Measurements from ENCODE around the gene SLC17A1.

The SLC17A1 gene, protein sequence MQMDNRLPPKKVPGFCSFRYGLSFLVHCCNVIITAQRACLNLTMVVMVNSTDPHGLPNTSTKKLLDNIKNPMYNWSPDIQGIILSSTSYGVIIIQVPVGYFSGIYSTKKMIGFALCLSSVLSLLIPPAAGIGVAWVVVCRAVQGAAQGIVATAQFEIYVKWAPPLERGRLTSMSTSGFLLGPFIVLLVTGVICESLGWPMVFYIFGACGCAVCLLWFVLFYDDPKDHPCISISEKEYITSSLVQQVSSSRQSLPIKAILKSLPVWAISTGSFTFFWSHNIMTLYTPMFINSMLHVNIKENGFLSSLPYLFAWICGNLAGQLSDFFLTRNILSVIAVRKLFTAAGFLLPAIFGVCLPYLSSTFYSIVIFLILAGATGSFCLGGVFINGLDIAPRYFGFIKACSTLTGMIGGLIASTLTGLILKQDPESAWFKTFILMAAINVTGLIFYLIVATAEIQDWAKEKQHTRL

DNA sequence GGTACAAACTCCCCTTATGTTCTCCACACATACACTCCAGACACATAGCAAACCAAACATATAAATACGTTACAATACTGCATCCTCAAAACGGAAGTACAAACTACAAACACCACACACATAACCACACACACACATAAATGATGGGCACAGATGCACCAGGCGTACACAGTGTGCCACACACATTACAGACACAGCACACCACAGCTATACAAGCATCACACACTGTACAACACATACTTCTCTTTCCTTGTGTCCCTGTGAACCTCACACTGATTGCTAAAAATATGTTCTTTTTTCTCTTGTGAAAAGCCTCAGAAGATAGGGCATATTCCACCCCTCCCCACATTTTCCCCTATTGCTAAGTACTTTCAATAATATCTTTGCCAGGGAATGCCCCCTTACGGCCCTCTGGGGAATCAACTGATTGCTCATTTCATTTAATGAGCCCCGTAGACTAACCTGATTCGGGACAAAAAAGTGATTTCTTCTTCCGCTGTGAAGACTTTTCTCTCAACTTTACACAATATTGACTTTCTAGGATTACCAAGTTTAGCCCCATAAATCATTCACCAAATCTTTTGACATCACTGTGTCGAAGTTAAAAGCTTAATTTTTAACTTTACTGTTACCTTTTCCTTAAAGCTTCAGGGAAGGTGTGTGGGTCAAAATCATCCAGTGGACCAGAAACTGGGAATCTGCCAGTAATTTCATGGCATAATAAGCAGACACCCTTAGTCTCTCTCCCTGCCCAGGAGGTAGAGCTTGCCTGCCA is at the start of gene SLC17A1:
Gene SLC17A1 (minus strand): TSS at position 521 of the 775 bp plus-strand sequence. CDS start 1,495 bp downstream, outside the sequence.
- DNase-seq (ENCODE audit: low read depth) = no peak

DNA sequence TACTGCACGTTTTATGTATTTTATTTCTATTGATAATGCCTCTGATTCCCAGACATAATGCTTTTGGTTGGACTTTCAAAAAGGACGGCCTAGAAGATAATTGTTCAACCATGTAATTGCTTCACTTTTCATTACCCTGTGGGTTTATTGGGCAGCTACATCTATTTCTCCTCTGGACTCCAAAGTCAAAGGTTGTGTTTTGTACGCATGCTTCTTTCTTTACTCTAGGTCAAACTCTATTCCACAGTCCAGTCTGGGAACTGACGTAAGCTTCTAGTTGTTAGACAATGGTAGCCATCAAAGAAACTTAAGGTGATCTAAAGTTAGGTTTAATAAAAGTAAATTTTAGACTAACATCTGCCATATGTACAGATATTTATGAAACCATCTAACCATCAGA is 48.7 kb upstream of the SLC17A1 start:
- DNase-seq (ENCODE audit: low read depth) = no peak

DNA sequence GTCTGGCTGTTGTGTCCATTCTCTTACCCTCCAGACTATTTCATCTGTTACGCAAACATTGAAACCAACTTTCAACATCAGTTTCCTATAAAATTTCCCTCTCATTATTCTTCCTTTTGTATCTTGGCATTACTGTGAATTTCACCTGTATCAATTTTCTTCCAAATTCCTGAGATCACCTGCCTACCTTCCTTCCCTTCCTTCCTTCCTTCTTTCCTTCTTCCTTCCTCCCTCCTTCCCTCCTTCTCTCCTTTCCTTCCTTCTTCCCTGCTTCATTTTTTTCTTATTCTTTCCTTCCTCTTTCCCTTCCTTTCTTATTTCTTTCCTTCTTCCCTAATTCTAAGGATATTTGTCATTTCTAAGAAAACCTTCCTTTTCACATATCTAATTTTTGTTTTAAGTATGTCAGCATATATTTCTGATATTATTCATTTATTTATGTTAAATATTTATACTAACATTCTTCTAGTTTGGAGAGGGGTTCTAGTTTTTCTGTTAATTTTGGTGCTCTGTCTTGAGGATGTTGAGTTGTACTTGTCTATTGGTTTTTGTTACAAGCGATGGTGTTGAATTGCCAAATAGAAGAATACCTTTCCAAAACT is 47.0 kb upstream of the SLC17A1 start:
- DNase-seq (ENCODE audit: low read depth) = no peak

DNA sequence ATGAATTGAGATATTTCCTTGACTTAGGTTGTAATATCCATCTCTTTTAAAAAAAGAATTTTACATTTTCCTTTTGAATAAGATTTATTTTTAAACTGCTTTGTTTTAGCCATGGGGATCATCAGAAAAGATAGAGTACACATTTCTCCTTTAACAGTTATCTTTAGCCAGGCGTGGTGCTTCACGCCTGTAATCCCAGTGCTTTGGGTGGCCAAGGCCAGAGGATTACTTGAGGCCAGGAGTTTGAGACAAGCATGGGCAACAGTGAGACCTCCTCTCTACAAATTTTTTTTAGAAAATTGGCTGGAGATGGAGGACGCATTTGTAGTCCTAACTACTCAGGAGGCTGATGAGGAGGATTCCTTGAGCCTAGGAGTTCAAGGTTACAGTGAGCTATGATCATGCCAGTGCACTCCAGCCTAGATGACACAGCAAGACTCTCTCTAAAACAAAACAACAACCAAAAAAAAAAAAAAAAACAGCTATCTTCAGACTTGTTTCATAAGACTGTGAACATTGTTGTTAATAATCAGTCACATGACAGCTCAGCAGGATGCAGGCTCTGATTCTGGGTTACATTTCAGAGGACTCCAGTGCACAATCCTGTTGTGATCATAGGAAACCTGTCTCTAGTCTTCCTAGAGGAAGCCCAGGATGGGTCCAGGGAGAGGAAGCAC is 44.2 kb upstream of the SLC17A1 start:
- no peak for DNase-seq (ENCODE audit: low read depth)

DNA sequence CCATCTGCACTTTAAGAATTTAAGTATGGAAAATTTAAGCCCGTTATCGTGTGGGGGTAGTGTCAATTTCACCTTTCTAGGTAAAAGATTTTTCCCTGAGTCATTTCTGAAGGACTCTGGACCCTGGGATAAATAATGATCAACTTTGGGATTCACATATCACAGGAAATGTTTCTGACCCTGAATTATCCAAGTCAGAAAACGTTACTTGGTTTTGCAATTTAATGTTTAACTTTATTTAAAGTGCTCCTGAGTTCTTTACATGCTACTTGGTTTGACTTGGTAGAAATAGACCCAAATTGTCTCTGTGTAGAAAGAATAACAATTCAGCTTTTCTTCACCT is 43.7 kb upstream of the SLC17A1 start:
- no peak for DNase-seq (ENCODE audit: low read depth)

DNA sequence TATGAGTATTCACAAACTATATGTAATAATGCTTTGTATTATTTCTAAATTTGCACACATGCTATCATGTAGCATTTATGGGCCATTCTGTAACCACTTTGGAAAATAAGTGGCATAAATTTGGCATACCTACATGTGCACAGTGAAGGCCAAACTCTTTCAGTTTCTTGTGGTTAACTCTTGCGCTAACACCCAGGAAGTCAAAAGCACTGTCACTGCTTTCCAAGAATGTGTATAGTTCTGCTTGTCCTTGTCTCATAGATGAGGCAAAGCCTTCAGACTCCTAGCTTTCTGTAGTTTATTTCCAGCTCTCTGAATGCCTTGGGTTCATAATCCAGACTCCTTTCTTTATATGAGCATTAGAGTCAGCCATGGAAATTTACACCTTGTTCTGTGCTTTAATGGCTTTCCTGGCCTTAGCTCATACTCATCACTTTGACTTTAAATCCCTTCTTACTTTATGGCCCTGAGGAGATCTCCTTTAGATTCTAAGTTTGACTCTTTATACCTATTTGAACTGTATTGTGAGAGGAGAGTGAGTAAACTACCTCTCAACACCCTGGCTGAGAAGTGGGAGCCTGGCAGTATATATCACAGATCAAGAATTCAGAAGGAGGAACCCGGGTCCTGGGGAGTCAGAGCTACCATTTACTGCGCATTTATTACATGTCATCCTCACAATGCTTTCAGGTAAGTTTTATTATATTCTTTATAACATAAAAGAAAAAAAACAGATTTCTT is 43.1 kb upstream of the SLC17A1 start:
- DNase-seq (ENCODE audit: low read depth) = no peak

DNA sequence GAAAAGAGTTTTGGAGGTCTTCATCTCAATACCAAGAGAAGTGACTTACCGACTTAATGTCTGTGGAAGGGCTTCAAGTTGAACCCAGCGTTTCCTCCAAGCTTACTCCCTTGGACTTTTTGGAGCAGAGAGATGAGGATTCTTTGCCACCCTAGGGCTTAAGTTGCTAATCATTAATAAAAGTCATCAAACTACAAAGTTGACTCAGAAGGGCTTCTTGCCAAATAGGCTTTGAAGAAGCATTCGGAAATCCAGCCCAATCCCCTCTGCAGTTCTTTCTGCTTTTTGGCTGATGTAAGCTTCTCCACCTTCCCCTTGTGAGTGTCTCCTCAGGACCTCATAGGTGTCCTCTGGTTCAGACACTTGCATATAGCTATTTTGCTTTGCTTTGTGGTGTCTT is 42.3 kb upstream of the SLC17A1 start, which contains the start of gene SLC17A3:
Gene SLC17A3 (minus strand): TSS at position 126 of the 400 bp plus-strand sequence. CDS start 5,856 bp downstream, outside the sequence.
- DNase-seq (ENCODE audit: low read depth) = no peak

DNA sequence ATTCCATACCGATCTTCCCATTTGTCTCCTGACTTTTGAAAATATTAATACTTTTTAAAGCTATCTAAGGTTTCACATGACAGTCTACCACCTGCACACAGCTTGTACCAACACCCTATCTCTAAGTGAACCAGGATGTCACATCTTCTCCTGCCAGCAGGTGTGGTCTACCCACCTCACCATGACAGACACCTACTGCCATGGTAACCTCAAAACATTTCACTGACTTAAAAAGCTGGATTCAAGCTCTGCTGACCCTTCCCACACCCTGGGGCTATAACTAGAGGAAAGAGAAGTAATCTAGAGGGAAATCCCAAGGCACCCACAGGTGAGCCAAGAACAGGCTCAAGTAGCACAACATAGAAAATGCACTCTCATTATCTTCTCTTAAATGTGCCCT is 41.0 kb upstream of the SLC17A1 start:
- DNase-seq (ENCODE audit: low read depth) = no peak

DNA sequence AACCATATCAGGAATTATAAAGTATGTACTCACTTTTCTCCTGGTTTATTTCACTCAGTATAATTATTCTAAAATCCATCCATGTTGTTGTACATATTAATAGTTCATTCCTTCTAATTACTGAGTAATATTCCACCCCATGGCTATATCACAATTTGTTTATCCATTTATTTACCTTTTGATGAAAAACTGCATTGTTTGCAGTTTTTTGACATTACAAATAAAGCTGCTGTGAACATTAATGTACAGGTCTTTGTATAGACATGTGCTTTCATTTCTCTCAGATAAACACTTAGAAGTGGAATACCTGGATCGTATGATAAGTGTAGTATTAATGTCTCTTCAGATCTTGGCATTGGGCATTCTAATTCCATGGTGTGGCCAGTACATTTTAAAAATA is 38.0 kb upstream of the SLC17A1 start:
- no peak for DNase-seq (ENCODE audit: low read depth)

DNA sequence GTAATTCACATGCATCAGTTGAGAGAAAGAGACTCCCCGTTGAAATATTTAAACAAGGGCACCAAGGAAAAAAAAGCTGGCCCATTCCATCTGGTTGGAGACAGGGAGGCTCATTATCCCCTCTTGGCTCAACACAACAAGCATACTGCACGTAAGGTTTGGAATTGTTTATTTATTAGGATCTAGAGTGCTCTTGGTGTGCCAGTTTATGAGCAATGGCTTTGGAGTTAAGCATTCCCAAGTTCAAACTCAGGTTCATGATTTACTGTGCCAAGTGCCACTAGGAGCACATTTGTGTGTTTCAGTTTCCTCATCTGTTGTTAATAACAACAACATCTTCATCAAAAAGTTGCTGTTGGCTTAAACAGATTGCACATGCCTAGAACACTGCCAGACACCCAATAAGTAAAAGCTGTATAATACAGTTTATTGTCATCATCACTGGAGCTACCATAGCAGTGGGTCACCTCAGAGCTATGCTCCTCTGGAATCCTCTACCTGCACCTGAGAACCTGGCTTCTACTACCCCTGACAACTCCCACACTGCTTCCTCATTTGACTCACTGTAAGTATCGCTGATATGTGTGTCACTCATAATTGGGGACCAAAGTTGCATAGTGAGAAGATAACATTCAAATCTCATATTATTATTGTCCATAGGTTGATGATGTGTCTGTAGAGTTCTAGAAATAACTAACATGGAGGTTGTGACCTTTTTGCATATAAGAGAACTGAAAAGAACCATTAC is 36.8 kb upstream of the SLC17A1 start:
- no peak for DNase-seq (ENCODE audit: low read depth)

DNA sequence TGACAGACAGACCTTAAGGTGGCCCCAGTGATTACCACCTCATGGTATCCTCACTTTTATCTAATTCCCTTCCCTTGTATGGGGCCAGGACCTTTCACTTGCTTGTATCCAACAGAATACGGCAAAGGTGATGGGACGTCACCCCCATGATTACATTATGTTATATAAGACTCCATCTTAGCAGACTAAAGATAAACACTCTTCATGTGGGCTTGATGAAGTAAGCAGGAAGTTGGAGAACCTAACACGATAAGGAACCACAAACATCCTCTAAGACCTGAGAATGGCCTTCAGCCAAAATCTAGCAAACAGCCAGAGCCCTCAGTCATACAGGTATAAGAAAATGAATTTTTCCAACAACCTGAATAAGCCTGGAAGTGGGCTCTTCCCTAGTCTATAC is 34.2 kb upstream of the SLC17A1 start:
- DNase-seq (ENCODE audit: low read depth) = no peak

DNA sequence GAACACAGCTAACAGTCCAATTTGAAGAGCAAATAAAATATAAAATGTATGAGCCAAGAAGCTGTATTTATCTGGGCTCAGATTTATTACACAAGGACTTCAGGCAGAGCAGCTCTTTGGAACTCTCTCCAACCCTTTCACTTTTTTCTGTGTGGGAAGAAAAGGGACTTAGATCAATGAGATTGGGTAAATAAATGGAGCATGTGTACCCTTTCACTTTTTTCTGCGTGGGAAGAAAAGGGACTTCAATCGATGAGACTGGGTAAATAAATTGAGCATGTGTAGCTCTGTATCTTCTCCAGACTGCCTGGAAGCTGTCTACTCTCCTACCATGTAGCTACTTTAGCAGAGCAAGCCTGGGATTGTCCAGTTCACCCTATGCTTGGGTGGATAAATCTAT is 31.5 kb upstream of the SLC17A1 start:
- DNase-seq (ENCODE audit: low read depth) = no peak

DNA sequence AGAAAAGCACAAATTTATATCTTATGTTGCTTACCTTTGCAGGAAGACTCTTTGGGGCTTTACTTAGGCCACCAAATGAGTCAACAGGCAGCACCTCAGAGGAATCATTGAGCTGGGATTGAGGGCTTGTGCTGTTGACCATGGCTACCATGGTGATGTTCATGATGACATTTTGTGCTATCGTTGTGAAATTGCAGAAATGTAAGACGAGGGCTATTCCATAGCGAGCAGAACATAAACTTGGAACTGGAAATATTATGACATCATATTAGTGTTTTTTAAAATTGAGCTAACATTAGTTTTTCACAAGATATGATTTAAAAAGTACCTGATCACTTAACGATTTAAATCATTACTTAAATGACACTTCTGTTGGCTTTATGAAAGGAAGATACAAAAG is 30.3 kb upstream of the SLC17A1 start:
- no peak for DNase-seq (ENCODE audit: low read depth)

DNA sequence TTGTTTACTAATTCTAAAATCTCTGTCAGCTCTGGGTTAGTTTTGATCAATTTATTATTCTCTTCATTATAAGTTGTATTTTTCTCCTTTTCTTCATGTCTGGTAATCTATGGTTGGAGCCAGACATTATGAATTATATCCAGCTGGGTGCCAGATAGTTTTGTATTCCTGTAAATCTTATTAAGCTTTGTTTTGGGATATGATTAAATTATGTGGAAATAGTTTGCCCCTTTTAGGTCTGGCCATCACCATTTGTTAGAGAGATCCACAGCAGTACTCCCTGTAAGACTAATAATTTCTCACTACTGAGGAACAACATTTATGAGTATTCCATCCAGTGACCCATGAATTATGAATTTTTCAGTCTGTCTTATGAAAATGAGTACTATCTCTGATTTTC is 20.9 kb upstream of the SLC17A1 start:
- DNase-seq (ENCODE audit: low read depth) = no peak

DNA sequence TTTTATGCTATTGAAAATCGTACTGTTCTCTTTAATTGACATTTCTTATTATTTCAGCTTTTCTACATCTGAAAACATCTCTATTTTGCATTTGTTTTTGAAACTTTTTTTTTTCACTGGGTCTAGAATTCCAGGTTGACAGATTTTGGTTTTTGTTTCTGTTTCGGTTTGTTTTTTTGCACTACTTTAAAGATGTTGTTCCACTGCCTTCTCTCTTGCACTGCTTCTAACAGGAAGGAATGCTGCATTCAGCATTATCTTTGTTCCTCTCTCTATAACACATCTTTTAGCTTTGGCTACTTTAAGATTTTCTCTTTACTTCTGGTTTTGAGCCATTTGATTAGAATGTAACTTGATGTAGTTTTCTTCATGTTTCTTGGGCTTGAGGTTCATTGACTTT is 20.1 kb upstream of the SLC17A1 start:
- DNase-seq (ENCODE audit: low read depth) = no peak

DNA sequence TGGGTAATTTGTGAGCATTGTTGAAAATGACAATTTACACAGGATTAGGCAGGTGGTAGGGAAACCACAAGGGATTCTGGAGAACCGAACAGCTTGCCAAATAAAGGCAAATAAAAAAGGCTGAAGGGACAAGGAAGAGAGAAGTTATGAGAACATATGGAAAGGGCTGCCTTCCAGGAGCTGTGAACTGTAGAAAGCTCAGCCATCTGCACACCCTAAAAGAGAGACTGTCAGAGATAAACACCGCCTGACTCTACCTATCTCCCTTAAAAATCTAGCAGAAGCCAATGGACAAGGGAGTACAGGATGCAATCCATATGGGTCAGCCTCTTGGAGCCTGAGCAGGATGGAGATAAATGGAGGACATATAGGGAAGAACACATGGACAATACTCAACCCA is 12.7 kb upstream of the SLC17A1 start:
- no peak for DNase-seq (ENCODE audit: low read depth)

DNA sequence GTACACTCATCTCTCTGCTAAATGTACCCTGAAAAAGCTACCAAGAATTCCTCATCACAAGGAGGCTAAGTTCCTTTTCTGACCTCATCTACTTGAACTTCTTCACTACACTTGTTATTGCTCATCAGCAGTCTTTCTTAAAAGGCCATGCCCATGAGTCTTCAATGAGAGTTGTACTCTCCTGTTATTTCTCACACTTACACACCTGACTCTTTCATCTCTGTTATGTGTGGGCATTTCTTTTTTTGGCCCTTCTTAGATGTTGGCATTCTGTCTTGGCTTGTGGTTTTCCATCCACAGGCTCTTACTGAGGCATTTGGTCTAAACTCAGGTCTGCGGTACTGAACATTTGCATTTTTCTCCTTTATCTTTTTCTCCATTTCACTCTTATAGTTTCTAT is 10.7 kb upstream of the SLC17A1 start:
- no peak for DNase-seq (ENCODE audit: low read depth)

DNA sequence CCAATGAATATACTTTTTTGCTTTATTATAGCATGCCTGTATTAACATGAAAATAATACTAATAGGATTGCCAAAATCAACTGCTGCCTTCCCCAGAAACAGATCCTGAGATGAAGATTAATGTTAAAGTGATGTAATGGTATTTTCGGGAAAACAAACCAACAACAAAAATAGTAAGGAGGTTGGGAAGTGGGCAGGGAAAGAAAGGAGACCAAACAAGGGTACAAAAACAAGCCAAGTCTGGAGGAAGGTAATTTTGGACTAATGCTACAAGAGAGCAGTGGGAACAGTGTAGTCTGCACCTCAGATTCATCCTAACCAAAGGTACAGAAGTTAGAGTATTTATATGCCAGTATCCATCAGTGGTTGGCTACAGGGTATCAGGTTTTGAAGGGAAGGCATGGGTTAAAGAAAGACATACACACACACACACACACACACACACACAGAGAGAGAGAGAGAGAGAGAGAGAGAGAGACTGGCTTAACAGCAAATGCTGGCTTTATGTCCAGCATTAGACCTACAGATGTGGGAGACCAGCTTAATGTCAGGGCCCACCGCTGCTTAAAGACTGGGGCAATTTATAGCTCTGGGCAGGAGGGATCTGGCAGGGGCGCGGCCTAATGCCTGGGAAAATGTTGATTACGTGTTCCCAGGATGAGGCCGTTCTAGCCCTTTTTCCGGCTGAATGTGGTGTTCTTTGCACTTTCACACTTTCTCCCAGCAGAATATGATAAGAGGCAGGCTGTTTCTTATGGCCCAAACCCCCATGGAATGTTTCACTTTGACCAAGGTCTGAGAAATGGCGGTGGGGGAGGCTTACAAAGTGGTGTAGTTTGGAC is 3.8 kb upstream of the SLC17A1 start:
- DNase-seq (ENCODE audit: low read depth) = no peak

DNA sequence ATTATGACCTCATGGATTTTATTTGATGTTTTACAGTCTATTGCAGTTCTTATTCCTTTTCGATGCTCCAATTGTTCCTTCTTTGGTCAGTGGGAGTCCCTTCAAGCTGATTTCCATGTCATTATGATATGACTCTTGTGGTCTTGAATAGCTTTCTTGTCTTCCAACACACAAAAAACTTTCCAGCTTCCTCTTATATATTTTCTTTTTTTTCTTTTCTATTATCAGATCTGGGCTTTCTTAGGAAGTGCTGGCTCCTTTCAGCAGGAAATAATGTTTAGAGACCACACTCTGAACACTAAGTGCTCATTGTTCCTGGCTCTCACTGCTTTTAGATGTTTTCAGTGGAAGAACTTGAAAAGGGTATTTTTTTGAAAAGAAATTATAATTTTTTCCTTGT is 3.1 kb upstream of the SLC17A1 start:
- no peak for DNase-seq (ENCODE audit: low read depth)

DNA sequence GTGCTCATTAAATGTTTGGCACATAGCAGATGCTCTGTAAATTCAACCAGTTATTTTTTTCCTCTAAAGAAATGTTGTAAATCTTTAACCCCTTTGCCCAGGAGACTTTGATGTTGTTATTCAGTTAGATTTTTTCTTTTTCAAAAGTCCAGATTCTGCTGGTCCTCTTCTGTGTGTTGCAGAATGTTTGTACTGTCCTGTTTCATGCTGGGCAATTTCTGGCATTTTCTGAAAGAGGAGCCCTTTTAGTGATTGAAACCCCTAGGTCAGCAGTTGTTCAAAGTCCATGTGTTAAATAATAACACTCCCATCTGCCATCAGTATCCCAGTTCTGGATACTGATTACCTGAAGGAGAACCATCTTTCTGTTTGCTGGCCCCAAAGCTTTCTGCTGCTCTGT is 1.3 kb upstream of the SLC17A1 start:
- DNase-seq (ENCODE audit: low read depth) = no peak

Data from stimulated activated CD8-positive, alpha-beta memory T cell treated with anti-CD3 and anti-CD28 coated beads, Interleukin-12 subunit alpha, Interleukin-12 subunit beta, amount 100 ng/mL, for 1 hour (primary cell).